GM23248 (cell line): ENCODE measurements around the gene WNT7B. TPM values are rescaled to one million over a fixed set of nuclear protein-coding genes. Genes with fewer than 3 reads are reported as not detected.

Source experiments
- DNase-seq: peaks from one replicate; pipeline ENCODE4 v3.0.0-alpha.2; 2015
- H2AFZ ChIP-seq: fragments of 200-600 bp; sonication (generic); 2 replicates; pipeline ENCODE4 v1.6.1; 2016; ENCODE audit warnings: antibody characterized with exemption
- H3F3A ChIP-seq: fragments of 200-600 bp; sonication (generic); 2 replicates; pipeline ENCODE4 v1.6.1; 2016; ENCODE audit warnings: mild to moderate bottlenecking, antibody characterized with exemption, mixed run types; ENCODE audit not compliant: insufficient read depth
- H3K27ac ChIP-seq: fragments of 200-600 bp; sonication (generic); 2 replicates; pipeline ENCODE4 v1.5.1; 2016; ENCODE audit warnings: mild to moderate bottlenecking
- H3K27me3 ChIP-seq: fragments of 200-600 bp; sonication (generic); replicated peaks from 2 replicates; pipeline ENCODE4 v1.6.1; 2016; ENCODE audit warnings: mild to moderate bottlenecking; ENCODE audit not compliant: insufficient read depth
- H3K36me3 ChIP-seq: fragments of 200-600 bp; sonication (generic); 2 replicates; pipeline ENCODE4 v1.6.1; 2016; ENCODE audit warnings: low read depth, mild to moderate bottlenecking
- H3K4me1 ChIP-seq: fragments of 200-600 bp; sonication (generic); 2 replicates; pipeline ENCODE4 v1.6.1; 2016; ENCODE audit warnings: mild to moderate bottlenecking; ENCODE audit not compliant: insufficient read depth
- H3K4me2 ChIP-seq: fragments of 200-600 bp; sonication (generic); one replicate; pipeline ENCODE4 v1.6.1; 2016; ENCODE audit warnings: mild to moderate bottlenecking; ENCODE audit not compliant: unreplicated experiment
- H3K4me3 ChIP-seq: fragments of 200-600 bp; sonication (generic); 2 replicates; pipeline ENCODE4 v1.5.1; 2016; ENCODE audit warnings: mild to moderate bottlenecking
- H3K79me2 ChIP-seq: fragments of 200-600 bp; sonication (generic); 2 replicates; pipeline ENCODE4 v1.6.1; 2016; ENCODE audit warnings: mild to moderate bottlenecking; ENCODE audit not compliant: insufficient read depth
- H3K9ac ChIP-seq: fragments of 200-600 bp; sonication (generic); 2 replicates; pipeline ENCODE4 v1.6.1; 2016; ENCODE audit warnings: mild to moderate bottlenecking
- H3K9me2 ChIP-seq: fragments of 200-600 bp; sonication (generic); 2 replicates; pipeline ENCODE4 v1.6.1; 2016; ENCODE audit warnings: mixed run types, mild to moderate bottlenecking, moderate library complexity; ENCODE audit not compliant: insufficient read depth
- H3K9me3 ChIP-seq: fragments of 200-600 bp; sonication (generic); one replicate; pipeline ENCODE4 v1.6.1; 2017; ENCODE audit warnings: low read depth
- H4K20me1 ChIP-seq: fragments of 200-600 bp; sonication (generic); 2 replicates; pipeline ENCODE4 v1.6.0; 2016; ENCODE audit not compliant: insufficient read depth
- EZH2 ChIP-seq: fragments of 200-600 bp; sonication (generic); IDR thresholded peaks from 2 replicates; pipeline ENCODE4 v1.6.1; 2018; ENCODE audit warnings: antibody characterized with exemption, mild to moderate bottlenecking; ENCODE audit not compliant: insufficient read depth, poor library complexity, severe bottlenecking
- EZH2phosphoT487 ChIP-seq: fragments of 200-600 bp; sonication (generic); IDR thresholded peaks from 2 replicates; pipeline ENCODE4 v1.6.1; 2018; ENCODE audit warnings: antibody characterized with exemption, moderate library complexity, mild to moderate bottlenecking, low read depth; ENCODE audit not compliant: insufficient read depth
- WGBS, 2 experiments: methylation state at CpG; one replicate each; pipeline ENCODE4 v1.1.6; 2015 to 2017; ENCODE audit warnings: low lambda C conversion rate in 2 of 2, low coverage in 1 of 2; ENCODE audit errors: missing lambda C conversion rate in 2 of 2; 5-methylcytosine and 5-hydroxymethylcytosine counted together
- in situ Hi-C: fragments of 300-500 bp; cut with MboI; formaldehyde crosslinking; loops from 2 replicates; pipeline ENCODE4 v1.15.0; 2020
- polyA plus RNA-seq: library from polyadenylated mRNA; unstranded; fragments of >200 nt; fragmentation: Nextera tagmentation; extraction: Ambion mirVana; gene quantifications from 2 replicates; pipeline ENCODE4 v1.2.1, GENCODE V29; 2016
- total RNA-seq: library from RNA; depleted of rRNA; stranded (reverse); fragments of >200 nt; shearing (Covaris generic); gene quantifications from 2 replicates; pipeline ENCODE4 v1.2.3, GENCODE V29; 2014

The WNT7B gene
- total and polyA plus RNA-seq, 2 experiments from 2014 or later, result not detected

DNA sequence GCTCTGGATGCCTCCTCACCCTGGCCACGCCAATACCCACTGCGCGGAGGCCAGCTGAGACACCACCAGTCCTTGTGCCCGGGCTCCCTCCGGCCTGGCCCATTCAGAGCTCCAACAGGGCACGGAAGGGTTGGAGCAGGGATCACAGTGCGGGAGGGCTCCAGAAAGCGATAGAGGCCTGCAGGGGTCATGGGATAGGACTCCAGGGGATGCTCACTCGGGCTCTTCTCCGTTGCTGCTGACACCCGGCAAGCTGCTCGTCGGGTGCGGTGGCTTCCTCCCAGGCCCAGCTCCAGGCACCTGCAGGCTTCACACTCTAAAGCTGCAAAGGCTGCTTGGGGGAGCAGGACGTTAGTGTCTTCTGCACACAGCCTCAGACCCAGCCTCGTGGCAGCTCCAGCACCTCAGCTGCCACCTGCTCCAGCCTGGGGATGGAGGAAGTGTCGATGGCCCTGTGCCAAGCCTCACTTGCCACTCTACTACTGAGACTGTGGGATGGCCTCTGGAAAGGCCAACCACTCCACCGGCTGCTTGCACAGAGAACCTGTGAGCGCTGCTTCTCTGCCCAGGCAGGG, 10.6 kb downstream of the WNT7B start:
- no peak overlapping the region for H3K4me2 ChIP-seq
- H3K36me3 ChIP-seq, result no peaks in the 10 kb centered on the region
- H3K9me2 ChIP-seq, result no peaks in the 10 kb centered on the region
- H3K4me3 ChIP-seq, result no peak overlapping the region
- no peaks in the 10 kb centered on the region for H4K20me1 ChIP-seq
- H3K79me2 ChIP-seq, result no peaks in the 10 kb centered on the region
- H3F3A ChIP-seq, result no peaks in the 10 kb centered on the region
- H3K27me3 ChIP-seq, result peaks cover 10% of the 10 kb centered on the region
- 65 to 67% methylated on average over 19 of the region's 19 CpGs for WGBS, 2 experiments
- no peak for DNase-seq
- H2AFZ ChIP-seq, result no peak overlapping the region
- H3K4me1 ChIP-seq, result peaks cover 24% of the 10 kb centered on the region
- no peak overlapping the region for H3K9ac ChIP-seq
- in situ Hi-C loops, result loop anchor here (10.0 kb wide), 1 partner anchor 382 kb away; no protein-coding TSS in a partner anchor
- H3K9me3 ChIP-seq, result no peaks in the 10 kb centered on the region
- no peak overlapping the region for H3K27ac ChIP-seq
- TF ChIP-seq EZH2 (no peak), EZH2phosphoT487 (no peak)

DNA sequence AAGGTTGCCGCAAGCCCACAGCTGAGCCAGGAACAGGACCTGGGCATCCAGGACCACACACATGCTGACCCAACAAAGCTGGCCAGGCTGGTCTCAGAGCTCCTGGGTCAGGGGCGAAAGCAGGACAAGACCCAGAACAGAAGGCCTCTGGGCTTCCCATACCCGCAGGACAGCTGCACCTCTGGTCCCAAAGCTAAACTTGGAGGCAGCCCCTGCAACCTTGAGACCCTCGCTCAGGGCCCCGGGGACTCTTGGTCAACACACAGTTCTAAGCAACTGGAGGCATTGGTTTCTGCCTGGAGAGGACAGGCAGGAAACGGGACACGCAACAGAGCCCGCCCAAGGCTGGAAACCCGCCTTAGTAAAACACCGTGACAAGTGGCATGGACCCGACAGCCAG, 11.4 kb downstream of the WNT7B start:
- Histone ChIP-seq H3K79me2 (no peaks in the 10 kb centered on the region), H3K27ac (no peak overlapping the region), H3F3A (no peaks in the 10 kb centered on the region), H3K36me3 (no peaks in the 10 kb centered on the region), H4K20me1 (no peaks in the 10 kb centered on the region), H3K9me3 (no peaks in the 10 kb centered on the region), H3K9me2 (no peaks in the 10 kb centered on the region), H3K4me2 (no peak overlapping the region), H2AFZ (no peak overlapping the region), H3K4me1 (peaks cover 16% of the 10 kb centered on the region), H3K27me3 (peaks cover 2% of the 10 kb centered on the region), H3K9ac (no peak overlapping the region), H3K4me3 (no peak overlapping the region)
- WGBS, 2 experiments, result 67 to 88% methylated on average over 8 to 9 of the region's 11 CpGs
- no peak for DNase-seq
- in situ Hi-C loops, result loop anchor here (10.0 kb wide), 1 partner anchor 381 kb away; no protein-coding TSS in a partner anchor
- TF ChIP-seq EZH2phosphoT487, result no peak
- TF ChIP-seq EZH2, result no peak

DNA sequence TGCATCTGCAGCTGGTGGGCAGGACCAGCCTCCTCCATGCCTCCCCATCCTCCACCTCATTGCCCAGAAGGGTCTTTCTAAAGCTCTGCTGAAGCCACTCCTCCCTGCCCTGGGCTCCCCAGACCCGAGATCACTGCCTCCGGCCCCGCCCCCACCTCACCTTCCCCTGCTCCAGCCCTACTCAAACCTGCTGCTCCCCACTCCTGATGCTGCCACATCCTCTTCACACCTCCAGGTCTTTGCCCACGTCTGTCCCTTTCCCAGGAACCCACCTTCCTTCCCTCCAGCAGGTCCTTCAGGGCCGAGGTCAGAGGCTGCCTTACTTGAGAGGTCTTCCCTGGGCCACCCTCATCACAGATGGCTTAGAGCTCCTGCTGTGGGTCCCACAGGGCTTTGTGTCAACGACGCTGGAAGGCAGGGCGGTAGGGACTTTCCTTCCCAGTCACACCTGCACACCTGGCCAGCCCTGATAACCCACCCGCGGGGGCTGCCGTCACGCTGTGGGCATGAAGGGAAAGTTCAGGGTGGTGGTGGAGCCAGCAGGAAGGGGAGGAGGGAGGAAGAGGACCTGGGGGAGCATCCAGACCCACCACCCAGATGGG, 11.9 kb downstream of the WNT7B start:
- Histone ChIP-seq H3K9me2 (no peaks in the 10 kb centered on the region), H3K27me3 (no peaks in the 10 kb centered on the region), H3K27ac (no peak overlapping the region), H3K9ac (no peak overlapping the region), H3F3A (no peaks in the 10 kb centered on the region), H3K36me3 (no peaks in the 10 kb centered on the region), H3K4me2 (no peak overlapping the region), H3K4me3 (no peak overlapping the region), H2AFZ (no peak overlapping the region), H4K20me1 (no peaks in the 10 kb centered on the region), H3K9me3 (no peaks in the 10 kb centered on the region), H3K79me2 (no peaks in the 10 kb centered on the region), H3K4me1 (peaks cover 13% of the 10 kb centered on the region)
- in situ Hi-C loops, result loop anchor here (10.0 kb wide), 1 partner anchor 380 kb away; no protein-coding TSS in a partner anchor
- no peak for TF ChIP-seq EZH2
- TF ChIP-seq EZH2phosphoT487, result no peak
- WGBS, 2 experiments, result 68 to 76% methylated on average over 11 to 12 of the region's 12 CpGs
- no peak for DNase-seq

DNA sequence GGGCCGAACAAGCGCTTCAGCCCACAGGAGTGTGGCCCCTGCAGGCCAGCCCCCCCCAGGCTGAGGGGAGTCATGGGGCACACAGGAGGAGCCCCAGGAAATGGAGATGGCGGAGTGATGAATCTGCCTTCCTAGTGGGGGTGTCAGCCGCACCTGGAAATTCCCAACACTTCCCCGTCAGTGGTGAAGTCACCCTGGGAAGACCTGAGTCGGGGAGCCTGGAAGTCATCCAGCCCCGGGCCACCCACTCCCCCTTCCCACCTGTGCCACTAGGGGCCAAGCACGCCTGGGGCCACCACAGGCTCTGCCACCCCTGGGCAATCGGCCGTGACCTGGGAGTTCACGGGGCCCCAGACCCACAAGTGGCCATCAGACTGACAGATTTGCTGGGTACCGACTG, 12.6 kb downstream of the WNT7B start:
- H3K79me2 ChIP-seq, result no peaks in the 10 kb centered on the region
- in situ Hi-C loops, result loop anchor here (10.0 kb wide), 1 partner anchor 380 kb away; no protein-coding TSS in a partner anchor
- H3K9me3 ChIP-seq, result no peaks in the 10 kb centered on the region
- peaks cover 12% of the 10 kb centered on the region for H3K4me1 ChIP-seq
- H3K9me2 ChIP-seq, result no peaks in the 10 kb centered on the region
- H3K9ac ChIP-seq, result no peak overlapping the region
- H3K4me2 ChIP-seq, result no peak overlapping the region
- no peaks in the 10 kb centered on the region for H3K27me3 ChIP-seq
- H3K4me3 ChIP-seq, result no peak overlapping the region
- no peak for TF ChIP-seq EZH2
- no peak for TF ChIP-seq EZH2phosphoT487
- H2AFZ ChIP-seq, result no peak overlapping the region
- no peaks in the 10 kb centered on the region for H3F3A ChIP-seq
- H3K36me3 ChIP-seq, result no peaks in the 10 kb centered on the region
- DNase-seq, result no peak
- WGBS, 2 experiments, result 78 to 83% methylated on average over 9 to 12 of the region's 12 CpGs
- no peak overlapping the region for H3K27ac ChIP-seq
- no peaks in the 10 kb centered on the region for H4K20me1 ChIP-seq
